NCI-H2227 (cell line): ENCODE results near the gene DOK5.
"Not testable (repeated sequence)": the region's sequence is repeated elsewhere in the genome, so short reads cannot be mapped to it uniquely, and the experiment has no call there.

Experiments
- DNase-seq: peaks from one replicate; lab custom pipeline; 2025; ENCODE audit not compliant: unreplicated experiment; lab: John Stamatoyannopoulos, UW

The DOK5 gene

DNA sequence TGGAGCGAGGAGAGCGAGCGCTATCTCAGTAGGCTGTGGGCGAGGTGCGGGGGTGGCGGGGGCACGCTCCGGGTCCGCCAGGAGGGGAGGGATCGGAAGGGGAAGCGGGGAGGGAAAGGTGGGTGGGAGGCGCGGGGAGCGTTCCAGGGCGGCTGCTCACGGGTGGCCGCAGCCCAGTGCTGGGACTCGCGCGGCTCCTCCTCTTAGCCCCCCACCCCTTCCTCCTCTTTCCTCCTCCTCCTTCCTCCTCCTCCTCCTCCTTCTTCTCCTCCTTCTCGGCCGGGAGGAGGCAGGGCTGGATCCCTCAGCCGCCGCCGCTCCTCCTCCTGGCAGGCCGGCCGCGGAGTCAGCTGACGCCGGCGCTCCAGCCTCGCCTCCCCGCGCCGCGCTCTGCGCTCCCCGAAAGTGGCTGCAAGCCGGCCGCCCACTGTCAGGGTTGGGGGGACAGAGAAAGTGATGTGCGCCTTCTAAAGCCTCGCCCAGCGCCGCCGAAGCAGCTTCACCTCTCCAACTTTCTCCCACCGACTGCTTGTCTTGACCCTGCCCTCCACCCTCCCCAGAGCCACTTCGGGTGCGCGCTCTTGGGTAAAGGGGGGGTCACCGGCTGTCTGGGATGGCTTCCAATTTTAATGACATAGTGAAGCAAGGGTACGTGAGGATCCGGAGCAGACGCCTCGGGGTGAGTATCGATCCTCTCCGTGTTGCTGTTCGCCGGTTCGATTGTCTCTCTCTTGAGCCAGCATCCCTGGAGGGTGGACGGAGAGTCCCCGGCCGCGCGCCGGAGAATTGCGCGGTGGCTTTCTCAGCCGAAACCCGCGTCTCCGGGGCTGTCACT, at the start of gene DOK5:
Gene DOK5 (plus strand): TSS at position 260 of the 835 bp plus-strand sequence. CDS start 354 bp downstream, at position 614.
- no peak for DNase-seq

DNA sequence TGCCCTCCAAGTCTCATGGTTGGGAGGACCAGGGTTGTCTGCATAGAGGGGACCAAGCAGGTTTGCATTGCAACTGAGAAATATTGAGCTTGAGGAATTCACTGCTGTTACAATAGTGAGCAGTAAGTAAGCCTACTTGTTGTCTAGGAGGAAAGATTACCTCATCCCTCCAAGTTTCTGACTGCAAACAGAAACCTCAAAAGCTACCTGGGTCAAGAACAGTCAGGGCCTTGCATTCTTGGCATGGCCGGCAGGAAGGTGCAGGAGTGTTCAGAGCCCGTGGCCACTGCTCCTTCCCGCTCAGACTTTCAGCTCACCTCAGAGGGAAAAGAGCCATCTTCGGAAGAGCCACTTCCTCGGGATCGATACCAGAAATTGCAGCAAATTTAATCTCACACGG, 46.0 kb upstream of the DOK5 start:
- no peak for DNase-seq

DNA sequence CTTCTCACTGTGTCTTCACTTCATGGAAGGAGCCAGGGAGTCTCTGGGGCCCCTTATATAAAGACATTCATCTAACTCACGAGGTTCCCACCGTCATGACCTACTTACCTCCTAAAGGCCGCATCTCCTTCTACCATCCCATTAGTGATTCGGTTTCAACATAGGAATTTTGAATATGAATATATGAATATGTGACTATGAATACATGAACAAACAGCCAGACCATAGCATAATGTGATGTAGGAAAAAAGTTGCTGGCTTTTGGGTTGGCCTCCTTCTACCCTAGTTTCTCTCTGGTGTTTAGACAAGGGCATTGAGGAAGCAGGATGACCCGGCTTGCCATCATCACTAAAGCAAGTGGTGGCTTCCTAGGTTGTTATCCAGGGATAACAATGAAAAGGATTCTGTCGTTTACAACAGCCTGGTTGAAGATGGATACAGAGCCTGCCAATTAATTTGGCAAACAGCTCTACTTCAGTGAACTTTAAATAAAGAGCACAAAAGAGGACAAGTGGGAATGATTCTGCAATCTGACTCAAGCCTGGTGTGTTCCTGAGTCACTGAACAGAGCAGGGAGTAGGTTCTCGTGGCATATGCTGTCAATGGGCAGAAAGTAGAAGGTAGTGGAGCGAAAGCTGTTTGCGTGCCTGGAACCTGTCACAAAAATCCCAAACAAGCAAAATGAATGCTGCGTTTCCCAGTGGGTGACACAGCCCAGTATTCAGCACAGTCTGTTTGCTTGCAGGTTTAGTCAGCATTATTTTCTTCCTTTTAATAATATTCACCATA, 44.0 kb upstream of the DOK5 start:
- no peak for DNase-seq

DNA sequence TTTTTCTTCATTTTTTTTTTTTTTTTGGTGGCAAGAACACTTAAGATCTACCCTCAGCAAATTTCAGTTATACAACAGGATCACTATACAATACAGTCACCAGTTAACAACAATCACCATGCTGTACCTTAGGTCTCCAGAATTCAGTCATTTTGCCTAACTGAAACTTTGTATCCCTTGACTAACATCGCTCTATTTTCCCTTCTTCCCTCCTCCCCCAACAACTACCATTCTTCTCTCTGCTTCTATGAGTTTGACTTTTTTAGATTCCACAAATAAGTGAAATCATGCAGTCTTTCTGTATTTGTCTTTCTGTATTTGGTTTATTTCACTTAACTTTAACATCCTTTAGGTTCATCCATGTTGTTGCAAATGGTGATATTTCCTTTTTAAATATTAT, 42.4 kb upstream of the DOK5 start:
- no peak for DNase-seq

DNA sequence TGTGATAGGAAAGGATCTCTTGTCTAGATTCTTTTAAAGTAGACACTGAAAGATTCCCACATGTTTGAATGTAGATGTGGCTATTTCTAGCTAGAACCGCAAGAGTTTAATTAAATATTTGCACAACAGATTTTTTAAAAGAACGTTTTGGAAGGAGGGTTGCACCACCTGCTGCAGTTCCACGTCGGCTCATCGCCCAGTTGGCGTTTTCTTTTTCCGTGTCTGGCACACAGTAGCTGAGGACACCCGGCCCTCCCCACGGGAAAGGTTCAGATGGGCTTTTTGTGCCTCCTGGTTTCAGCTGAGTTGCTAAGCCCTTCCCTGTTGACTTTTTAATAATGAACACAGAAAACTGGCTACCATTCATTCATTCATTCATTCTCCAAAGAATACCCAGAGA, 41.8 kb upstream of the DOK5 start:
- no peak for DNase-seq

DNA sequence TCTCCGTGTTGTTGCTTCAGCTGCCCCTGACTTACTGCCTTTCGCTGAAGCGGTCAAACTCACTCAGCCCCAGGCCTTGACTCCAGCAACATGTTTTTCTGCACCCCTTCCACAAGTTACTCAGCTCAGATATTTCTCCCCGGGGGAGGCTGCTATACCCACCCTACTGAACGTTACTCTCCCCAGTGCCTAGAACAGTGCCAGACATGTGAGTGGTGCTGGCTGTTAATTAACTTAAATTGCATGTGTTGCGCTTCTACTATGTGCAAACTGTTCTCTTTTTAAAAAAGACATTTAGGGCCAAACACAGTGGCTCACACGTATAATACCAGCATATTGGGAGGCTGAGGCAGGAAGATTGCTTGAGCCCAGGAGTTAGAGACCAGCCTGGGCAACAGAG, 41.2 kb upstream of the DOK5 start:
- no peak for DNase-seq

DNA sequence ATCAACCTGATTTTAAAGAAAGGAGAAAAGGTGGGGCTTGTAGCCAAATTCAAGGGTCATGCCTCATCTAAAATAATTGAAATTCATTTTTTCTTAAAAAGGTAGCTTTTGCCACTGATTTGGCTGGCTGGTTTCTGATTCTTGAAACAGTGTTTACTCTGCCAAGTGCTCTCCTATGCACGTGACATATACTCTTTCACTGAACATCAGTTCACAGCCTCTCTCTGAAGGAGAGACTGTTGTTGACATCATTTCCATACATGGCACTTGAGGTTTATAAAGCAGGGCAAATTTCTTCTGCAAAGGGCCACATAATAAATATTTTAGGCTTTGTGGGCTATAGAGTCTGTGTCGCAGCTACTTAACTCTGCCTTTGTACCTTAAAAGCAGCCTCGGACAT, 40.4 kb upstream of the DOK5 start:
- no peak for DNase-seq

DNA sequence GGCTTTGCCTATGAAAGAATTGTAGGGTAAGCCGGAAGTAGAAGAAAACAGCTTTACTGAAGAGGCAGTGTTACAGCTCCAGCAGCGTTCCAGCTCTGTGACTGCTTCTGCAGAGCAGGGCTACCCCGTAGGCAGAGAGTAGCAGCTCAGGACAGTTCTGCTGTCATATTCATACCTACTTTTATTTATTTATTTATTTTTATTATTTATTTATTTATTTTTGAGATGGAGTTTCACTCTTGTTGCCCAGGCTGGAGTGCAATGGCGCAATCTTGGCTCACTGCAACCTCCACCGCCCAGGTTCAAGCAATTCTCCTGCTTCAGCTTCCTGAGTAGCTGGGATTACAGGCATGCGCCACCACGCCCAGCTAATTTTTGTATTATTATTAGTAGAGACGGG, 39.0 kb upstream of the DOK5 start:
- not testable (repeated sequence) for DNase-seq

DNA sequence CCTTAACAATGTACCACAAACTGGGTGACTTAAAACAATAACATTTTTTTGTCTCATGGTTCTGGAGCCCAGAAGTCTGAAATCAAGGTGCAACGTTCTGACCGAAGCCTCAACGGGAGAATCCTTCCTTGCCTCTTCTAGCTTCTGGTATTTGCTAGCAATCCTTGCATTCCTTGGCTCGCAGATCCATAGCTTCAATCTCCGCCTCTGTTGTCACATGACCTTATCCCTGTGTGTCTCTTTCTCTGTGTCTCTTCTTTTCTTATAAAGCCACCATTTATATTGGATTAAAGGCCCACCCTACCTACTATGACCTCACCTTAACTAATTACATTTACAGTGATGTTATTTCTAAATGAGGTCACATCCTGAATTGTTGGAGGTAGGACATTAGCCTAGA, 37.2 kb upstream of the DOK5 start:
- no peak for DNase-seq

DNA sequence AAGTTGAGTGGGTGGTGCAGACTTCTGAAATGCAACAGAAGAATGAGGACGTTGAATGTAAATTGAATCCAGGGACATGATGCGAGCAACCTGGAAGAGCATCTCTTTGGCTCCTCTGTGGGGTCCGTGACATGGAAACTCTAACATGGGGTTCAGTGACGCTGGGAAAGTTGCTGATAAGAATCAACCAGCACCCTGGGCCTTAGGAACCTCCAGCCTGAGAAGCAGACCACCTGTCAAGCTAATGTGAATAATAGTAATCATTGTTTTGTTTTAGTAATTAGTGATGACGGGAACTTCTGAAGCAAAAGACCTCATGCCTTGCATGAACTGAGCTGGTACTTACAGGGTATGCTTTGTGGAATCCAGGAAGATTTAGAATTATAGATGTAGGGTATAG, 25.2 kb upstream of the DOK5 start:
- no peak for DNase-seq

DNA sequence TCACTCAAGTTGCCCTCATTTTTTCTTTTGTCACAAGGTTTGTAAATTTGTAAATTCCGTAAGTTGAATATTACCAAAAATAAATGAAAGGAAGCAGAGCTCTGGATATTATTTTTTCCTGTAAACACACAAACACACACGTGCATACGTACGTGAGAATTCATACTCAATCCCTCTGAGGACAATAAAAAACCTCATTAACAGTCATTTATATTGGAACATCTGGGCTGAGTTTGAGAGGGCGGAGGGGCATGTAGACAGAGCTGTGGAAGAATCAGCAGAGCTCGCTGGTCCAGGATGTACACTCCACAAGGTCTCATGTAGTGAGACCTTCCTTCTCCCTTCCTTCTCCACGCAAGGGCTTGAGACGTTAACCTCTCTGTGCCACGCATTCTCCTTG, 24.2 kb upstream of the DOK5 start:
- DNase-seq = no peak

DNA sequence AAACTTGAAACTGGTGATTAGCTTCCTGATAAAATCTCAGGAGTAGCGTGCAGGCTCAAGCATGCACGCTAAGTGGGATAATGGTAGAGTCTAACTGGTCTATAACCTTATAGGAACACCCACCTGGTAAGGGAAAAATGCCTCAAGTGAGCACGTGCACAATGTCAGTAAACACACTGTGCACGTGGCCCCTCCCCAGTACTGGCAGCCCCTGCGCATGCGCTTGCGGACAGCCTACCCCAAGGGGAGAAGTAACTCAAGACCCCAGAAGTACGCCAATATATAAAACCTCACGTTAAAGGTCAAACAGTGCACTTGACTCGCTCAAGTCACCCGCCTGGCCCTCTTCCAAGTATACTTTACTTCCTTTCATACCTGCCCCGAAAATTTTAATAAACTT, 23.1 kb upstream of the DOK5 start:
- DNase-seq = no peak

DNA sequence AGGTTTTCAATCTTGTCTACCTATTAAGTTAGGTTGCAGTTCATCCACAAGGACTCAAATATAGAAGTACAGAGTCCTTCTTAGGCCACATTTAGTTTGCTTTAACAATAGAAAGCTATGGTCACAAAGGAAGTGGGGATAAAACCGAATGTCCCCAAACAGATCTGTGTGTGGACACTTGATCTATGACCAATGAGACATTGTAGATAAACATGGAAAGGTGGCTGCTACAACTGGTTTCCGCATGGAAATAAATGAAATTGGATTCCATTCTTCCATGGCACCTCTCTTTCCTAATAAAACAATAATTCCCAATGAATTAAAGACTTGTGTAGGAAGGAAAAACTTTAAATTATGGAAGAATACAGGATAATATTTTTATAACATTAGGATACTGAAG, 20.4 kb upstream of the DOK5 start:
- no peak for DNase-seq

DNA sequence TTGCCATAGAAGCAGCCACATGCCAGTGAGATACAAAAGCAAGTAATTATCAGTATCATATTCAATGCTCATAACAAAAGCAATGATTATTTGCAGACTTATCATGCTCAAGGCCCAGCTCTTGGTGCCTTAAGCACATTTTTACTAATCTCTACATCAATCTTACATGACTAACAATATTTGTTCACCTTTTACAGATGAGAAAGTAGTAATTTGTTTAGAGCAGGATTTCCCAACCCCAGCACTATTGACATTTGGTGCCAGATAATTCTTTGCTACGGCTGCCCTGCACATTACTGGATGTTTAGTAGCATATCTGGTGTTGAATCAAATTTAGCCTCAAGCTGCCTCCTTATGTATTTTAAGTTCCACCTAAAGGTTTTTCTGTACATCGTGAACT, 19.0 kb upstream of the DOK5 start:
- DNase-seq = no peak

DNA sequence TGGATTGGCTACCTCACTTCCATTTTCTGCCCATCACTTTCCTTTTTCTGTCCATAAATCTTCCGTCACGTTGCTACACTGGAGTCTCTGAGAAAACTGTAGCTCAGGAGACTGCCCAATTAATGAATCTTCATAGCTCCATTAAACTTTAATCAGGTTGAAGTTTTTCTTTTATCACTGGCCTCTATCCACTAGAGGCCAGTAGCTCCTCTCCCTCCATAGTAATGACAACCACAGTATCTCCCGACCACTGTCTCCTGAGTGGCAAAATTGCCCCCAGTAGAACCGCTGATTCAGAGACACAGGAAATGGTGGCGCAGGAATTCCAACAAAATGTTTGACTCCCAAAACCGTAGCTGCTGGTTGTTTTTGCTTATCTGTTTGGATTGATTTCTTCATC, 18.4 kb upstream of the DOK5 start:
- DNase-seq = no peak

DNA sequence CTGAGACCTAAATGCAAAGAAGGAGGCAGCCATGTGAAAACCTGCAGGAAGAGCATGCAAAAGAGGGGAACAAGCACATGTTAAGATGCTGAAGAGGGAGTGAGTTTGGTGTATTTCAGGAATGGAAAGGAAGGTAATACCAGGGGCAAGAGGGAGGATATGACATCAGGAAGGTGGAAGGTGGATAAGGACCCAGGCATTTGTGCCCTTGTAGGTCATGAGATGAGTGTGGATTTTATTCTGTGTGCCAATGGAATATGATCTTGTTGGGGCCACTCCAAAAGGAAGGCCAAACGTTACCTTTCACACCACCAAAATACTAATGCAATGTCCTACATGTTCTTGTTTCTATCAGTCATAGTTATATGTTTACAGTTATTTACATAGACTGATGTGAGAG, 17.2 kb upstream of the DOK5 start:
- no peak for DNase-seq

DNA sequence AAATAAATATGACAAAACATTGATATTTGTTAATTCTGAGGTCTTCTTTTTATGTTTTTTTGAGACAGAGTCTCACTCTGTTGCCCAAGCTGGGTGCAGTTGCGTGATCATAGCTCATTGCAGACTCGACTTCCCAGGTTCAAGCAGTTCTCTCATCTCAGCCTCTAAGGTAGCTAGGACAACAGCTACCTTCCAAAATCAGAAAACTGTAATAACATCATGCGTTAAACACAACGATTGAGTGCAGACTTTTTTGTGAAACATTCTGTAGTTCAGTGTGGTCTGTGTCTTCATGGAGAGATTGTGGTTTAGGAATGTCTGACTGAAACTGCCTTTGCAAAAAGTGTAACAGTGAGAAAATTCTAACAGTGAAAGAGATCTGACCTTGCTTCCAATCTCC, 16.1 kb upstream of the DOK5 start:
- no peak for DNase-seq

DNA sequence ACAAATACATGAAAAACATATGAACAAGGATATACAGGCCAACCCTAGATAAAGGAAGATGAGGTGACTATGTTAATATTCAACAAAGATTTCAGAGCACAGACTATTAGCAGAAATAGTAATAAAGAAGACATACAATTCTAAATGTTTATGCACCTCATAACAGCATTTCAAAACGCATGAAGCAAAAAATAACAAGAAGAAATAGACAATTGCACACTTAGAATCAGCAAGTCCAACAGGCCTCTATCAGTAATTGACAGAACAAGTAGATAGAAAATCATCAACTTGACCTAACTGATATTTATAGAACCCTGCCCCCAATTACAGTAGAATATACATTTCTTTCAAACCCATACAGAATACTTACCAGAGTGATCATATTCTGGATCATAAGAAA, 11.4 kb upstream of the DOK5 start:
- no peak for DNase-seq

DNA sequence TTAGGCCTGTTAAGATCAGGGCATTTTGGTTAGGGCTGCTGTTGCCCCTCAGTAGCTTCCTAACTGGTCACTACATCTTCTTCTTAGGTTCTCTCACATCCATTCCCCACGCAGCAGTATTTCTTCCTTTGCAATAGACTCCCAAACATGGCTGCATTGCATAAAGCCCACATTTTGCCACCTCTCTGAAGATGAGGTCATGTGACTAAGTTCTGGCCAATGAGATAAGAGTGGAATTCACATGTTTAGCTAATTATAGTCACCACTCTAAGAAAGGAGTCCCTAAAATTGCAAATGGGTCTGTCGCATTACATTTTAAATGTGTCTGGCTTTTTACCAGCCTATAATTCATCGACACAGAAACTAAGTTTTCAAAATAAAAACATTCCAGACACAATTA, 9.3 kb upstream of the DOK5 start:
- DNase-seq = no peak

DNA sequence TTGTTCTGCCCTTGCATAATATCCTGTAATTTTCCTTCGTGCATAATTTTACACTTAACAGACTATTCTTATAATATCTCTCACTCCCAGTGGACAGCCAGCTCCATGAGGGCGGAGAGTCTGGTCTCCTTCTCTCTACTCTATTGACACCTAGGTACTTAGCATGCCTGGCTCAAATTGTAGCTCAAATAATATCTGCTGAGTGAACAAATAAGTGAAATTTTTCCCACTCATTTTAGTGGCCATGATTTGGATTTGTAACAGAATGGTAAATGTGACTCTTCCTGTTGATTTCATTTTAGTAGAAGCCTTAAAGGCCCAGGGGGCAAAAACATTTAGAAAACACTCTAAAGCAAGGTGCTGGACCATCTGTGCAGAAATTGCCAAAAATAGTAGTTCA, 7.8 kb upstream of the DOK5 start:
- DNase-seq = no peak

DNA sequence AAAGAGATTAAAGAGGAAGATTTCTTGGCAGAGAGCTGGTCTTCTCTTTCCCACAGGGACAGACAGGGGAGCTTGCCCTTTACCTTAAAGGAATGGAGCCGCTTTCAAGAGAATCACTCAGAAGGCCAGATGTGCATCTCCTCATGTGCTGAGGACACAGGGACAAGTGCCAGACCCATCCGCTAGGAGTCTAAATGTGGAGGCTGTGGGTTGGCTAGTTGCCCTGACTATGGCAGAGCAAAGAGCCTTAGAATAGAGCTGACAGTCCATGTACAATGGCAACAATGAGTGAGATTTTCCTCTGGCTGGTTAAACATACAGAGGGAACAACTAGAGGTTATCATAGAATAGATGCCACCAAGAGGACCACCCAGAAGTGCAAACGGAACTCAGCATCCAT, 7.3 kb upstream of the DOK5 start:
- no peak for DNase-seq

DNA sequence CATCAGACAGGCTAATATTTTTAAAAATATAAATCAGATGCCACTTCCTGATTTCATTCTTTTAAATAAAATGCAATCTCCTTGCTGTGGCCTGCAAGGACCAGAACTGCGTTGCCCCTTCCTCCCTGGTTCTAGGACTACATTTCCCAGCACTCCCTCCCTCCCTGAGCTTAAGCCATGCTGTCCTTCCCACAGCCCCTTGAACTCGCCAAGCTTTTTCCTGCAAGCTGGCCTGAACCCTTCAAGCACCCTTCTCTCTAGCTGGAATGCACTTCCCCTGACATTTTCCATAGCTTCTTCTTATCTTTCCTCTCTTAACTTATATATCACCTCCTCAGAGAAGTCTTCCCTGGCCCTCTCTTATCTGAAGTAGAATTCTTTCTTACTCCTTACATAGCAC, 6.1 kb upstream of the DOK5 start:
- no peak for DNase-seq

DNA sequence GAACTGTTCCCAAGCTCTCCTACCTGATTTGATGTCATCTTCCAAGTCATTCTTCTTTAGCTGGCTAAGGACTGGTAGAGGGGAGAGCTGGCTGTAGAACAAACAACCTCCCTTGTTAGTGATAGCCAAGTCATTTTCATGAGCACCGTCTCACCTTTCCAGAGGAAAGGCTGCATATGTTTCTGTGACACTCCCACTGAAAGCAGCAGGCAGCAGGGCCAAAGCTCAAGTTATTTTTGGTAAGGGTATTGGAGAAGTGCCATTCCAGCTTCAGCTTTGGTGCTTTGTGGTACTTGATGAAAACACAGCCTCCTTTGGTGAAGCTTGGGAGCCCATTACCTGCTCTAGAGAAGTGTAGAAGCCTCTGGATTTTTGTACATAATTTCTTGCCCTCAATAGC, 5.4 kb upstream of the DOK5 start:
- DNase-seq = no peak
